D721Med (cell line): ENCODE measurements around the gene NATD1.

Experiments used
- DNase-seq: peaks from one replicate; pipeline ENCODE4 v3.0.0; 2011; ENCODE audit warnings: low spot score; ENCODE audit not compliant: insufficient read length
- FAIRE-seq: peaks from 2 replicates; lab custom pipeline; 2011; peaks lifted over from hg19 to GRCh38; lab: Jason Lieb, UNC
- TF ChIP-seq, protein P1 (sequence below): IDR thresholded peaks from 2 replicates; pipeline ENCODE4 v1.5.1; 2012; ENCODE audit warnings: mild to moderate bottlenecking, control low read depth; ENCODE audit not compliant: insufficient read depth; ENCODE audit errors: missing control alignments

The NATD1 gene

DNA sequence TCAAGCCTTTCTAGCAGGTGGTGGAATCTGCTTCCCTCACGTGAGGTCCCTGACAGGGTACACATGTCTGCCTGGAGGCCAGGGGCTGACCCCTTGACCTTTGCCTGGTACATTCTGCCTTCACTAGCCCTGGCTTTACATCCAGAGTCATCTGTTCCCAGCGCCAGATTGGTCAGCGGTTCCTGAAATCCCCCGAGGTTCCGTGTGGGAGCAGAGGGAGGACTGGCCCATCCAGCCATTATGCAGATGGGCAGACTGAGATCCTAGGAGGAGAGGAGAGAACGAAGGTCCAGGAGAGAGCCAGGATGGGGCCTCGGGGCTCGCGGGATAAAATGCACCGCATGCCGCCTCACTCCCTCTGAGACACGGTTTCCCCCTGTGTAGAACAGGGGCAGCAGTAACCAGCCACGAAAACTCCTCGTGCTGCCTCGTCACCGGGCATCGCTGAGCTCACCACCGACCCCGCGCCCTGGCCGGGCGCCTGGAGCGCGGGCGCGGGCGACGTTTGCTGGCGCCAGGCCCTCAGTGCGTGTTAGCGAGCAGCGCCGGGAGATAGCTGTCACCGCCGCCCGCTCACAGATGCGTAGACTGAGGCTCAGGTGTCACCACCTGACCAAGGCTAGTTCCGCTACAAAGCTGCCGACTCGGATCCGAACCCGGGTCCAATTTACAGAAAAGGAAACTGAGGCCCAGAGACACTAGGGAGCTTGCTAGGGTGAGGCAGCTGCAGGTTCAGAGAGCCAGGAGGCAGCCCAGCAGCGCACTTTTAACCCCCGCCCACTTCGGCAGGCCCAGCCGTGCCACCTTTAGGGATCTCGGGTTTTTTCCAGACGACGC lies 30.5 kb upstream of the NATD1 start:
- TF ChIP-seq, protein P1, sequence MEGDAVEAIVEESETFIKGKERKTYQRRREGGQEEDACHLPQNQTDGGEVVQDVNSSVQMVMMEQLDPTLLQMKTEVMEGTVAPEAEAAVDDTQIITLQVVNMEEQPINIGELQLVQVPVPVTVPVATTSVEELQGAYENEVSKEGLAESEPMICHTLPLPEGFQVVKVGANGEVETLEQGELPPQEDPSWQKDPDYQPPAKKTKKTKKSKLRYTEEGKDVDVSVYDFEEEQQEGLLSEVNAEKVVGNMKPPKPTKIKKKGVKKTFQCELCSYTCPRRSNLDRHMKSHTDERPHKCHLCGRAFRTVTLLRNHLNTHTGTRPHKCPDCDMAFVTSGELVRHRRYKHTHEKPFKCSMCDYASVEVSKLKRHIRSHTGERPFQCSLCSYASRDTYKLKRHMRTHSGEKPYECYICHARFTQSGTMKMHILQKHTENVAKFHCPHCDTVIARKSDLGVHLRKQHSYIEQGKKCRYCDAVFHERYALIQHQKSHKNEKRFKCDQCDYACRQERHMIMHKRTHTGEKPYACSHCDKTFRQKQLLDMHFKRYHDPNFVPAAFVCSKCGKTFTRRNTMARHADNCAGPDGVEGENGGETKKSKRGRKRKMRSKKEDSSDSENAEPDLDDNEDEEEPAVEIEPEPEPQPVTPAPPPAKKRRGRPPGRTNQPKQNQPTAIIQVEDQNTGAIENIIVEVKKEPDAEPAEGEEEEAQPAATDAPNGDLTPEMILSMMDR: no peak
- FAIRE-seq (no peak), DNase-seq (no peak)

DNA sequence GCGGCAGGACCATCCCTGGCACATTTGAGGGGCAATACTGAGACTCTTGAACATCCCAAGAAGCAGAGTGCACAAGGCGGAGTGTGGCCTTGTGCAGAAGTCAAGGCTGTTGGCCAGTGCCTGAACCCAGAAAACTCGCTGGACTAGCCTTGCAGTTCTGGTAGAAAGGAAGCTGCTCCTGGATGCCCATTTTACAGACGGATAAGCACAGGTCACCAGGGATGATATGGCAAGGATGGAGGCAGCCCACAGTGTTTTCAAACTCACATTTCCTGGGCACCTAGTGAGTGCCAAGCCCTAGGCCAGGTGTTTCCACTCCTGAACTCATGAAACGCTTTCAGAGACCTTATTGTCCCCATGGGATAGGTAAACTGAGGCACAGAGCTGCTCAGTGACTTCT lies 29.6 kb upstream of the NATD1 start:
- DNase-seq (no peak), FAIRE-seq (no peak)
- TF ChIP-seq, protein P1: no peak

DNA sequence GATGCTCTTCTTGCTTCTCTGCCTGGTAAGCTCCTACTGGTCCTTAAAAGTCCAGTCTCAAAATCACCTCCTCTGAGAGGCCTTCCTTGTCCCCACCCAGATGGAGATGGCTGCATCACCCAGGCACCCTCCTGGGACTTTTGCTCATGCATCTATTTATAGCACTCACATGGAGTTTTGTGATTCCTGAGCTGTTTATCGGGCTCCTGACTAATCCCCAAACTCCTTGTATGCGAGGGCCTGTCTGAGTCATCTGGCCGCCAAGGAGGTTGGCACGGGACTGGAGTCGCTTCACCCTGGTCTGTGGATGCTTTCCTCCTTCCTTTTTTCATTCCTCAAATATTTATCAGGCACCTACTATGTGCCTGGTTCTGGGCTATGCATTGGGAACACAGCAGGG lies 29.0 kb upstream of the NATD1 start:
- DNase-seq (no peak), FAIRE-seq (no peak)

DNA sequence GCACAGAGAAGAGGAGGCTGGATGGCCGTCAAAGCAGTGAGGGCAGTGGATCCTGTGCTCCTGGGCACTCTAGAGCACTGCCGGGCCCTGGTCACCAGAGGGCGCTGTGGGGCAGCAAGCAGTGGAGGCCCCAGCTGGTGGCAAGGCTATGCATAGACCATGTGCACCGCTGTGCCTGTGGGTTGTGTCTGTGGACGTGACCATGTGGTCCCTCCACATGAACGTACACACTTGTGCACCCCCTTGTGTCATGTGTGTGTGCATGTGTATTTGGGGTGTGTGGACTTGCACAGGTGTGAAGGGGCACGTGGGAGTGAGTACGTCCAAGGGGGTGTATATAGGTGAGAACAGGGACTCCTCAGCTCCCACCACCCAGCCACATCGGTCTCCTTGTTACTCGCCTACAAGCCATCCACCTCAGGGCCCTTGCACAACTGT lies 26.9 kb upstream of the NATD1 start:
- FAIRE-seq (no peak), DNase-seq (peak; percentile 89)
- TF ChIP-seq, protein P1: peak; percentile 75

More for the DNA sequence above, 29.0 kb upstream of the NATD1 start:
- TF ChIP-seq, protein P1: no peak

DNA sequence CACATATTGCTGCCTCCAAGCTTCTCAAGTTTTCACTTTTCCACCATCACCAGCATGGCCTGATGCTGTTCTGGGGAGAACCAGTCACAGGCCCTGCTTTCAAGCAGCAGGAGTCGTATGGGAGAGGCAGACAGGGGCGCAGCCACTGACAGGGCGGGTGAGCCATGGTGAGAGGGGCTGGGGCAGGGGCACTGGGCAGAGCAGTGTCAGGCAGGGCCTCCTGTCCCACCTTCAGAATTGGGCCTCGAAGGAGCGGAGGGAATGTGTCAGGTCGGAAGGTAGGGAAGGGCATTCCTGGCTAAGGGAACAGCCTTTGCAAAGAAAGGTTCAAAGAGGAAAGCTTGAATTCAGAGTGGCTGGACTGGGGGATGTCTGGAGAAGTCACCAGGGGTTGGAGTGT lies 26.4 kb upstream of the NATD1 start:
- no peak for DNase-seq
- TF ChIP-seq, protein P1: no peak
- FAIRE-seq: no peak

DNA sequence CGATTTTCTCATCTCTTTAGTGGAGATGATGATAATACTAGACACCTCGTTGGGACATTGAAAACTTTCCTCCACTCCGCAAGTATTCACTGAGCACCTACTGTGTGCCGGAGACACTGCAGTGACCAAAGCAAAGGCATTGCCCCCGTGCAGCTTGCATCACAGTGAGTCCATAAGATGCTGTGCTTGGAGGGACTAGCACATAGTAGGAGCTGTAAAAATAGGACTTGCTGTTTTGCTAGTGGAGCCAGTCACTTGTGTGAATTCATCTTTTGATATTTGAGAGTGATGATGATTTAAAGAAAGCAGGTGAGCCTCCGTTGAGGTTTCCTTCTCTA lies 26.0 kb upstream of the NATD1 start:
- no peak for FAIRE-seq

More for the DNA sequence above, 26.0 kb upstream of the NATD1 start:
- TF ChIP-seq, protein P1: no peak
- no peak for DNase-seq
